ENCODE data around the gene SLC12A1.

Gene SLC12A1

GRCh38 chr15:48191574-48192225 lies 14.4 kb upstream of the SLC12A1 start, which contains the start of gene CTXN2:
TSS of gene CTXN2 (plus strand) at chr15:48191665. CDS start at chr15:48201301, 9,636 bp downstream.
- Histone ChIP-seq H3K27me3 (replicated peaks; ENCODE audit: insufficient read depth, low read length) (no peaks in the 10 kb centered on the region), H3K79me2 (ENCODE audit: low read length) (no peaks in the 10 kb centered on the region), H3K36me3 (replicated peaks; ENCODE audit: insufficient read depth, low read length) (no peaks in the 10 kb centered on the region), H3K9ac (ENCODE audit: low read length) (no peak within 1 kb of the TSS), H3K9me3 (replicated peaks; ENCODE audit: insufficient read depth, low read length) (no peaks in the 10 kb centered on the region), H3K9me2 (replicated peaks; ENCODE audit: insufficient read depth, low read length) (no peaks in the 10 kb centered on the region), H3K27ac (ENCODE audit: low read length) (no peak within 1 kb of the TSS), H3K4me1 (ENCODE audit: low read length) (no peaks in the 10 kb centered on the region), H3F3A (ENCODE audit: insufficient read depth, low read length) (no peaks in the 10 kb centered on the region), H4K20me1 (ENCODE audit: insufficient read depth, low read length) (no peaks in the 10 kb centered on the region), H2AFZ (ENCODE audit: low read length) (no peak within 1 kb of the TSS), H3K4me2 (ENCODE audit: low read depth, low read length) (no peak within 1 kb of the TSS), H3K4me3 (ENCODE audit: low read length) (no peak within 1 kb of the TSS)
- no peak for DNase-seq
- TF ChIP-seq EZH2phosphoT487 (IDR thresholded peaks at IDR 0.05; ENCODE audit: low read length): no peak
- TF ChIP-seq EZH2 (optimal IDR thresholded peaks at IDR 0.05; ENCODE audit: low read depth, low read length): no peak
- TF ChIP-seq CTCF (IDR thresholded peaks at IDR 0.05; ENCODE audit: low read length): no peak

GRCh38 chr15:48202068-48202467 lies 4.0 kb upstream of the SLC12A1 start:
- Histone ChIP-seq H2AFZ (ENCODE audit: low read length) (no peak overlapping the region), H3K79me2 (ENCODE audit: low read length) (no peaks in the 10 kb centered on the region), H3K27me3 (replicated peaks; ENCODE audit: insufficient read depth, low read length) (no peaks in the 10 kb centered on the region), H4K20me1 (ENCODE audit: insufficient read depth, low read length) (no peaks in the 10 kb centered on the region), H3K4me2 (ENCODE audit: low read depth, low read length) (no peak overlapping the region), H3F3A (ENCODE audit: insufficient read depth, low read length) (no peaks in the 10 kb centered on the region), H3K9ac (ENCODE audit: low read length) (no peak overlapping the region), H3K9me3 (replicated peaks; ENCODE audit: insufficient read depth, low read length) (no peaks in the 10 kb centered on the region), H3K4me3 (ENCODE audit: low read length) (no peak overlapping the region), H3K4me1 (ENCODE audit: low read length) (no peaks in the 10 kb centered on the region), H3K36me3 (replicated peaks; ENCODE audit: insufficient read depth, low read length) (no peaks in the 10 kb centered on the region), H3K9me2 (replicated peaks; ENCODE audit: insufficient read depth, low read length) (no peaks in the 10 kb centered on the region), H3K27ac (ENCODE audit: low read length) (no peak overlapping the region)
- no peak for DNase-seq
- no peak for TF ChIP-seq EZH2 (optimal IDR thresholded peaks at IDR 0.05; ENCODE audit: low read depth, low read length)
- TF ChIP-seq CTCF (IDR thresholded peaks at IDR 0.05; ENCODE audit: low read length): no peak
- TF ChIP-seq EZH2phosphoT487 (IDR thresholded peaks at IDR 0.05; ENCODE audit: low read length): no peak

GRCh38 chr15:48221261-48221660 lies 15.2 kb downstream of the SLC12A1 start:
- no peaks in the 10 kb centered on the region for H3F3A ChIP-seq (ENCODE audit: insufficient read depth, low read length)
- no peaks in the 10 kb centered on the region for H3K9me3 ChIP-seq (replicated peaks; ENCODE audit: insufficient read depth, low read length)
- H4K20me1 ChIP-seq (ENCODE audit: insufficient read depth, low read length): no peaks in the 10 kb centered on the region
- H3K4me3 ChIP-seq (ENCODE audit: low read length): no peak overlapping the region
- H2AFZ ChIP-seq (ENCODE audit: low read length): no peak overlapping the region
- no peaks in the 10 kb centered on the region for H3K27me3 ChIP-seq (replicated peaks; ENCODE audit: insufficient read depth, low read length)
- no peaks in the 10 kb centered on the region for H3K4me1 ChIP-seq (ENCODE audit: low read length)
- no peak overlapping the region for H3K27ac ChIP-seq (ENCODE audit: low read length)
- H3K9ac ChIP-seq (ENCODE audit: low read length): no peak overlapping the region
- H3K79me2 ChIP-seq (ENCODE audit: low read length): no peaks in the 10 kb centered on the region
- no peak for TF ChIP-seq EZH2phosphoT487 (IDR thresholded peaks at IDR 0.05; ENCODE audit: low read length)
- no peak for TF ChIP-seq EZH2 (optimal IDR thresholded peaks at IDR 0.05; ENCODE audit: low read depth, low read length)
- no peak for TF ChIP-seq CTCF (IDR thresholded peaks at IDR 0.05; ENCODE audit: low read length)
- DNase-seq: no peak
- no peak overlapping the region for H3K4me2 ChIP-seq (ENCODE audit: low read depth, low read length)
- H3K9me2 ChIP-seq (replicated peaks; ENCODE audit: insufficient read depth, low read length): no peaks in the 10 kb centered on the region
- H3K36me3 ChIP-seq (replicated peaks; ENCODE audit: insufficient read depth, low read length): no peaks in the 10 kb centered on the region

All from MM.1S (cell line).